Retinal pigment epithelial cell (primary cell): ENCODE results near the gene NFKBIL1.

ENCODE experiments used
- DNase-seq: peaks from one replicate; pipeline ENCODE4 v3.0.0-alpha.2; 2010; ENCODE audit warnings: low read depth
- H3K4me3 ChIP-seq: 2 replicates; pipeline ENCODE4 v1.5.1; 2011; ENCODE audit warnings: mild to moderate bottlenecking, low read length, control low read depth, moderate library complexity
- TF ChIP-seq, protein P1 (sequence below): conservative IDR thresholded peaks from 2 replicates; pipeline ENCODE4 v1.5.1; 2011; ENCODE audit warnings: low read depth, low read length, control low read depth, inconsistent platforms

The NFKBIL1 gene

DNA sequence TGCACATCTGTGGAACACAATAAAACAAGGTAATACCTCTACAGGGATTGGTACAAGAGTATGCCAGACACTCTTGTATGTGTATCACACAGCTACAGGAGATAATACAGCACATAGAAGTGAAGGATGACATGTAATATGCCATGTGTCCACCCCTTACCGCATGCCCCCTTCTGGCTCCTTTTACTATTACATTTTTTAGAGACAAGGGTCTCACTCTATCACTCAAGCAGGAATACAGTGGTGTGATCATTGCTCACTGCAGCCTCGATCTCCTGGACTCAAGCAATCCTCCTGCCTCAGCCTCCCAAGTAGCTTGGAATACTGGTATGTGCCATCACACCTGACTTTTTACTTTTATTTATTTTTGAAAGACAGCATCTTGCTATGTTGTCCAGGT, 49.6 kb downstream of the NFKBIL1 start:
- no peak for DNase-seq
- H3K4me3 ChIP-seq = no peak overlapping the region
- TF ChIP-seq, protein P1, sequence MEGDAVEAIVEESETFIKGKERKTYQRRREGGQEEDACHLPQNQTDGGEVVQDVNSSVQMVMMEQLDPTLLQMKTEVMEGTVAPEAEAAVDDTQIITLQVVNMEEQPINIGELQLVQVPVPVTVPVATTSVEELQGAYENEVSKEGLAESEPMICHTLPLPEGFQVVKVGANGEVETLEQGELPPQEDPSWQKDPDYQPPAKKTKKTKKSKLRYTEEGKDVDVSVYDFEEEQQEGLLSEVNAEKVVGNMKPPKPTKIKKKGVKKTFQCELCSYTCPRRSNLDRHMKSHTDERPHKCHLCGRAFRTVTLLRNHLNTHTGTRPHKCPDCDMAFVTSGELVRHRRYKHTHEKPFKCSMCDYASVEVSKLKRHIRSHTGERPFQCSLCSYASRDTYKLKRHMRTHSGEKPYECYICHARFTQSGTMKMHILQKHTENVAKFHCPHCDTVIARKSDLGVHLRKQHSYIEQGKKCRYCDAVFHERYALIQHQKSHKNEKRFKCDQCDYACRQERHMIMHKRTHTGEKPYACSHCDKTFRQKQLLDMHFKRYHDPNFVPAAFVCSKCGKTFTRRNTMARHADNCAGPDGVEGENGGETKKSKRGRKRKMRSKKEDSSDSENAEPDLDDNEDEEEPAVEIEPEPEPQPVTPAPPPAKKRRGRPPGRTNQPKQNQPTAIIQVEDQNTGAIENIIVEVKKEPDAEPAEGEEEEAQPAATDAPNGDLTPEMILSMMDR = peak; percentile 47

DNA sequence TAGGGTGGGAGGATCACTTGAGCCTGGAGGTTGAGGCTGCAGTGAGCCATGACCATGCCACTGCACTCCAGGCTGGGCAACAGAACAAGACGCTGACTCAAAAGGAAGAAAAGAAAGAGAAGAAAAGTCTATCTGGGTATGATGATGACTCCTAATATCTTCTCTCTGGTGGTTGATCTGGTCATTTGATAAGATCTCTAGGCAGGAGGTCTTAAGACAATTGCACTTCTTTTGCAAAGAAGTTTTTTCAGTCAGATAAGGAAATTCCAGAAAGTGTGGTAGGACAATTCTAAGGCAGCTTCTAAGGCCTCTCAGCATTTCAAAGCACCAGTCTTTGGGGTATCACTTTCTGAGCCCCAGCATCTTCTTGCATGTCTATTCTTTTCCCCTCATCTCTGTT, 59.9 kb downstream of the NFKBIL1 start:
- DNase-seq = no peak
- TF ChIP-seq, protein P1 = no peak
- H3K4me3 ChIP-seq = no peak overlapping the region
